MM.1S (cell line): ENCODE data around the gene RPRD1A.

Experiments used
- DNase-seq: peaks from one replicate; pipeline ENCODE4 v3.0.0-alpha.2; 2015
- H2AFZ ChIP-seq: fragments of 300-600 bp; sonication (generic); 2 replicates; pipeline ENCODE4 v1.6.0; 2016; ENCODE audit warnings: antibody characterized with exemption, low read length
- H3F3A ChIP-seq: fragments of 300-600 bp; sonication (generic); 2 replicates; pipeline ENCODE4 v1.6.1; 2016; ENCODE audit warnings: mild to moderate bottlenecking, antibody characterized with exemption, low read length, moderate library complexity, mixed read lengths; ENCODE audit not compliant: insufficient read depth
- H3K27ac ChIP-seq: fragments of 300-600 bp; sonication (generic); 2 replicates; pipeline ENCODE4 v1.5.1; 2016; ENCODE audit warnings: mild to moderate bottlenecking, low read length
- H3K27me3 ChIP-seq: fragments of 300-600 bp; sonication (generic); replicated peaks from 2 replicates; pipeline ENCODE4 v1.6.0; 2016; ENCODE audit warnings: low read length; ENCODE audit not compliant: insufficient read depth
- H3K36me3 ChIP-seq: fragments of 300-600 bp; sonication (generic); replicated peaks from 2 replicates; pipeline ENCODE4 v1.6.1; 2016; ENCODE audit warnings: mild to moderate bottlenecking, low read length, mixed read lengths; ENCODE audit not compliant: insufficient read depth
- H3K4me1 ChIP-seq: fragments of 300-600 bp; sonication (generic); 2 replicates; pipeline ENCODE4 v1.6.1; 2016; ENCODE audit warnings: low read length, mixed read lengths
- H3K4me2 ChIP-seq: fragments of 300-600 bp; sonication (generic); 2 replicates; pipeline ENCODE4 v1.6.0; 2016; ENCODE audit warnings: low read depth, low read length
- H3K4me3 ChIP-seq: fragments of 300-600 bp; sonication (generic); 2 replicates; pipeline ENCODE4 v1.5.1; 2016; ENCODE audit warnings: low read length, mixed read lengths
- H3K79me2 ChIP-seq: fragments of 300-600 bp; sonication (generic); 2 replicates; pipeline ENCODE4 v1.6.1; 2016; ENCODE audit warnings: mixed run types, low read length, mixed read lengths
- H3K9ac ChIP-seq: fragments of 300-600 bp; sonication (generic); 2 replicates; pipeline ENCODE4 v1.6.1; 2016; ENCODE audit warnings: low read length, mixed read lengths
- H3K9me2 ChIP-seq: fragments of 300-600 bp; sonication (generic); replicated peaks from 2 replicates; pipeline ENCODE4 v1.6.1; 2016; ENCODE audit warnings: mild to moderate bottlenecking, low read length, mixed read lengths; ENCODE audit not compliant: insufficient read depth
- H3K9me3 ChIP-seq: fragments of 300-600 bp; sonication (generic); replicated peaks from 2 replicates; pipeline ENCODE4 v1.6.1; 2016; ENCODE audit warnings: mild to moderate bottlenecking, low read length, mixed read lengths; ENCODE audit not compliant: insufficient read depth
- H4K20me1 ChIP-seq: fragments of 300-600 bp; sonication (generic); 2 replicates; pipeline ENCODE4 v1.6.1; 2016; ENCODE audit warnings: mild to moderate bottlenecking, low read length, moderate library complexity, mixed read lengths; ENCODE audit not compliant: insufficient read depth
- EZH2 ChIP-seq: fragments of 300-600 bp; sonication (generic); optimal IDR thresholded peaks from 2 replicates; pipeline ENCODE3; 2017; ENCODE audit warnings: low read depth, mild to moderate bottlenecking, antibody characterized with exemption, low read length, mixed read lengths
- EZH2phosphoT487 ChIP-seq: fragments of 300-600 bp; sonication (generic); IDR thresholded peaks from 2 replicates; pipeline ENCODE4 v1.6.1; 2018; ENCODE audit warnings: antibody characterized with exemption, low read length
- TF ChIP-seq, protein P1 (sequence below): fragments of 300-600 bp; sonication (generic); IDR thresholded peaks from 2 replicates; pipeline ENCODE4 v1.5.1; 2016; ENCODE audit warnings: antibody characterized with exemption, low read length, mixed read lengths

Gene RPRD1A

DNA sequence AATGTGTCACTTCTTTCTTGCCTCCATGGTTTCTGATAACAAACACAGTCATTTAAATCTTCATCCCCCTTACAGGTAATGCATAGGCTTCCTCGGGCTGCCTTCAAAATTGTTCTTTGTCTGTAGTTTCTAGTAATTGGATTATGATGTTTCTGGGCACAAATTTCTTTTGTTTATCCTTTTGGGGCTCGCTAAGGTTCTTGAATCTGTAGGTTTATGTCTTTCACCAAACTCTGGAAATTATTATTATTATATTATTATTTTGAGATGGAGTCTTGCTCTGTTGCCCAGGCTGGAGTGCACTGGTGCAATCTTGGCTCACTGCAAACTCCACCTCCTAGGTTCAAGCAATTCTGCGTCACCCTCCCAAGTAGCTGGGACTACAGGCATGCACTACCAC, 111.1 kb downstream of the RPRD1A start:
- no peak overlapping the region for H2AFZ ChIP-seq
- no peak overlapping the region for H3K27ac ChIP-seq
- peaks cover 10% of the 10 kb centered on the region for H3F3A ChIP-seq
- H3K9me3 ChIP-seq = no peaks in the 10 kb centered on the region
- H3K36me3 ChIP-seq = no peaks in the 10 kb centered on the region
- H3K4me3 ChIP-seq = no peak overlapping the region
- H4K20me1 ChIP-seq = no peaks in the 10 kb centered on the region
- H3K79me2 ChIP-seq = no peaks in the 10 kb centered on the region
- no peak overlapping the region for H3K9ac ChIP-seq
- TF ChIP-seq, protein P1, sequence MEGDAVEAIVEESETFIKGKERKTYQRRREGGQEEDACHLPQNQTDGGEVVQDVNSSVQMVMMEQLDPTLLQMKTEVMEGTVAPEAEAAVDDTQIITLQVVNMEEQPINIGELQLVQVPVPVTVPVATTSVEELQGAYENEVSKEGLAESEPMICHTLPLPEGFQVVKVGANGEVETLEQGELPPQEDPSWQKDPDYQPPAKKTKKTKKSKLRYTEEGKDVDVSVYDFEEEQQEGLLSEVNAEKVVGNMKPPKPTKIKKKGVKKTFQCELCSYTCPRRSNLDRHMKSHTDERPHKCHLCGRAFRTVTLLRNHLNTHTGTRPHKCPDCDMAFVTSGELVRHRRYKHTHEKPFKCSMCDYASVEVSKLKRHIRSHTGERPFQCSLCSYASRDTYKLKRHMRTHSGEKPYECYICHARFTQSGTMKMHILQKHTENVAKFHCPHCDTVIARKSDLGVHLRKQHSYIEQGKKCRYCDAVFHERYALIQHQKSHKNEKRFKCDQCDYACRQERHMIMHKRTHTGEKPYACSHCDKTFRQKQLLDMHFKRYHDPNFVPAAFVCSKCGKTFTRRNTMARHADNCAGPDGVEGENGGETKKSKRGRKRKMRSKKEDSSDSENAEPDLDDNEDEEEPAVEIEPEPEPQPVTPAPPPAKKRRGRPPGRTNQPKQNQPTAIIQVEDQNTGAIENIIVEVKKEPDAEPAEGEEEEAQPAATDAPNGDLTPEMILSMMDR = no peak
- TF ChIP-seq EZH2phosphoT487 (no peak), EZH2 (no peak)
- H3K9me2 ChIP-seq = no peaks in the 10 kb centered on the region
- H3K27me3 ChIP-seq = no peaks in the 10 kb centered on the region
- DNase-seq = no peak
- no peak overlapping the region for H3K4me2 ChIP-seq
- H3K4me1 ChIP-seq = no peaks in the 10 kb centered on the region

DNA sequence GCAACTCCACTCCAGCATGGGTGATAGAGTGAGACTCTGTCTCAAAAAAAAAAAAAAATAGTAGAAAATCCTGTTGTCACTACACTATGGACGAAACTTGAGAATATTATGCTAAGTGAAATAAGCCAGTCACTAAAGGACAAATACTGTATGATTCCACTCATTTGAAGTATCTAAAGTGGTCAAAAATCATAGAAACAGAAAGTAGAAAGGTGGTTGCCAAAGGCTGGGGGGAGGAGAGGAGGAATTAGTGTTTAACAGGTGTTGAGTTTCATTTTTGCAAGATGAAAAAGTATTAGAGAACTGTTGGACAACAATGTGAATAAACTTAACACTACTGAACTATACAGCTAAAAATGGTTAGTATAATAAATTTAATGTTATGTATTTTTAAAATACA, 113.7 kb downstream of the RPRD1A start:
- Histone ChIP-seq H3K27ac (peak overlapping the region; percentile 36; the same call in 1 of the 2 replicates), H3K9ac (no peak overlapping the region), H3F3A (peaks cover 10% of the 10 kb centered on the region), H3K4me1 (no peaks in the 10 kb centered on the region), H3K9me2 (no peaks in the 10 kb centered on the region), H3K79me2 (no peaks in the 10 kb centered on the region), H2AFZ (no peak overlapping the region), H3K4me3 (0 out of 2 replicates have a peak overlapping the region, but pooled peaks have one; percentile 14), H4K20me1 (no peaks in the 10 kb centered on the region), H3K36me3 (no peaks in the 10 kb centered on the region), H3K4me2 (peak overlapping the region; percentile 45; the same call in 1 of the 2 replicates), H3K27me3 (no peaks in the 10 kb centered on the region), H3K9me3 (no peaks in the 10 kb centered on the region)
- TF ChIP-seq EZH2phosphoT487 (no peak), EZH2 (no peak)
- TF ChIP-seq, protein P1 = no peak
- peak; percentile 85 for DNase-seq

DNA sequence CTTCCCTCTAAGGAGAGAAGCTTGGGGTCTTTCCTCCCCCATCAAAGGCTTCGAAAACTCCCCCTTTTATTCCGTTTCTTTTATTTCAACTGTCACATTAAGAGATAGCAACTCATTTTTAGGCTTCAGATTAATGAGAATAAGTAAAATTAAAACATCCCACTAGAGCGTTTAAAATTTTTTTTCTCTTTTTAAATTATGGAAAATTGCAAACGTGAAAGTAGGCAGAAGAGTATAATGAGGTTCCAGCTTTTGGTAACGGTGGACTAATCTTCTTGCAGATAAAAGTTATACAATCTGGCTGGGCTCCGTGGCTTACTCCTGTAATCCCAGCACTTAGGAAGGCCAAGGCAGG, 116.8 kb downstream of the RPRD1A start:
- Histone ChIP-seq H3F3A (peaks cover 10% of the 10 kb centered on the region), H3K79me2 (no peaks in the 10 kb centered on the region), H3K36me3 (no peaks in the 10 kb centered on the region), H3K9me3 (no peaks in the 10 kb centered on the region), H3K4me1 (no peaks in the 10 kb centered on the region), H3K4me2 (no peak overlapping the region; the same call in 1 of the 2 replicates), H3K27me3 (no peaks in the 10 kb centered on the region), H3K9ac (no peak overlapping the region), H2AFZ (0 out of 2 replicates have a peak overlapping the region, but pooled peaks have one; percentile 30), H4K20me1 (no peaks in the 10 kb centered on the region), H3K27ac (no peak overlapping the region), H3K4me3 (no peak overlapping the region), H3K9me2 (no peaks in the 10 kb centered on the region)
- no peak for DNase-seq
- TF ChIP-seq, protein P1 = no peak
- TF ChIP-seq EZH2phosphoT487 = no peak
- TF ChIP-seq EZH2 = no peak
